ENCODE measurements around the gene CNTN1.

DNA sequence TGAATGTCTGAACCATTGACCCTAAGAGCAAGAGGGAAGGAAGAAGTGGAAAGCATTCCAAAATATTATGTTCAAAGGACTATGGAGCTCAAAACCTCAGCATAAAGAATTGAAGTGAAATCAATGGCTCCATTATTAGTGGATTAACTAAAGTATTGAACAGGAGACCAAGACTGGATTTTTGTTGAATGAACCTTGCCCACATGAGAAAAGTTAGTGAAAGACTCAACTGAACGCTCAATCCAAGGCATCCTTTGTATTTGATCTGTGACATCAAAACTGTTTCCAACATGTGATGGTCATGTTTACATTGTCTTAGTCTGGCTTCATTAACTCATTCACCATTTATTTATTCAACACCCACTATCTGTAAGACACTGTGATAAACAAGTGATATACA, 161.0 kb downstream of the CNTN1 start:
- TF ChIP-seq POLR2A (IDR thresholded peaks at IDR 0.05; ENCODE audit: low read length), result no peak
- no peak for TF ChIP-seq GATA1 (IDR thresholded peaks at IDR 0.05; ENCODE audit: low read depth, low read length)
